CD4-positive, CD25-positive, alpha-beta regulatory T cell (primary cell): ENCODE results near the gene OXCT1. TPM values are rescaled to one million over a fixed set of nuclear protein-coding genes. Genes with fewer than 3 reads are reported as not detected.
A peak's percentile ranks its signal among the peaks of the same experiment; 100 is the strongest.

Experiments used
- ATAC-seq, 2 donors: fragments of 150-1000 bp; cut with Tn5 transposase; one replicate each; pipeline ENCODE4 v1.10.0; 2021; ENCODE audit warnings: low read depth in 2 of 2, moderate number of reproducible peaks in 2 of 2, moderate library complexity in 1 of 2
- DNase-seq, 3 donors: peaks; one replicate each; pipeline versions ENCODE4 v3.0.0 to v3.0.0-alpha.2; 2012 to 2022; ENCODE audit warnings: mixed read lengths in 1 of 3
- H3K27ac ChIP-seq: one replicate; pipeline ENCODE4 v1.7.0; 2013; ENCODE audit warnings: mild to moderate bottlenecking, low read length; ENCODE audit not compliant: insufficient read depth, poor library complexity, severe bottlenecking
- H3K27me3 ChIP-seq: one replicate; pipeline ENCODE4 v1.7.0; 2013; ENCODE audit warnings: low read length; ENCODE audit not compliant: control insufficient read depth, insufficient read depth
- H3K36me3 ChIP-seq: one replicate; pipeline ENCODE4 v1.7.0; 2013; ENCODE audit warnings: mild to moderate bottlenecking, low read length, moderate library complexity; ENCODE audit not compliant: control insufficient read depth, insufficient read depth
- H3K4me1 ChIP-seq: 2 replicates; pipeline ENCODE4 v1.7.0; 2013; ENCODE audit warnings: mild to moderate bottlenecking, low read length; ENCODE audit not compliant: insufficient read depth, control insufficient read depth, poor library complexity, severe bottlenecking
- H3K4me3 ChIP-seq: one replicate; pipeline ENCODE4 v1.7.0; 2013; ENCODE audit warnings: low read depth, mild to moderate bottlenecking, low read length, moderate library complexity
- H3K9me3 ChIP-seq, 2 experiments: 1 replicate in 1 of 2; 2 replicates in 1 of 2; pipeline ENCODE4 v1.7.0; 2013; ENCODE audit warnings: low read length in 2 of 2, mild to moderate bottlenecking in 1 of 2, moderate library complexity in 1 of 2; ENCODE audit not compliant: control insufficient read depth in 2 of 2
- H3K27ac Mint-ChIP-seq, 3 donors: one replicate each; pipeline ENCODE4 v1.8.0; 2020 to 2022; ENCODE audit warnings: mild to moderate bottlenecking in 3 of 3, mixed read lengths in 3 of 3, moderate library complexity in 2 of 3
- H3K27me3 Mint-ChIP-seq: one replicate; pipeline ENCODE4 v1.8.0; 2022; ENCODE audit warnings: mild to moderate bottlenecking, mixed read lengths
- H3K36me3 Mint-ChIP-seq: one replicate; pipeline ENCODE4 v1.8.0; 2020; ENCODE audit warnings: mixed read lengths
- H3K4me1 Mint-ChIP-seq, 4 donors: one replicate each; pipeline ENCODE4 v1.8.0; 2020 to 2022; ENCODE audit warnings: mixed read lengths in 4 of 4, mild to moderate bottlenecking in 1 of 4
- H3K4me3 Mint-ChIP-seq, 4 donors: one replicate each; pipeline ENCODE4 v1.8.0; 2020 to 2022; ENCODE audit warnings: mild to moderate bottlenecking in 4 of 4, mixed read lengths in 4 of 4, moderate library complexity in 3 of 4
- H3K9me3 Mint-ChIP-seq, 7 donors: one replicate each; pipeline ENCODE4 v1.8.0; 2020 to 2022; ENCODE audit warnings: mixed read lengths in 7 of 7, mild to moderate bottlenecking in 3 of 7, moderate library complexity in 2 of 7
- polyA plus RNA-seq, 4 donors: library from polyadenylated mRNA; unstranded; fragments of 300-500 nt; fragmentation: Illumina TruSeq; gene quantifications; one replicate each; pipeline ENCODE4 v1.2.3, GENCODE V29; 2021
- total RNA-seq: library from RNA; stranded (reverse); gene quantifications from one replicate; pipeline ENCODE4 v1.2.3, GENCODE V29; 2022

Gene OXCT1
- total and polyA plus RNA-seq, 5 donors from 2014 or later, result 22.3 to 31.3 (median 29.2) TPM

- H3K27ac ChIP-seq, result no peak overlapping the region
- ATAC-seq (no peak), DNase-seq (no peak)
- H3K9me3 ChIP-seq, result no peaks in the 10 kb centered on the region
- H3K27me3 Mint-ChIP-seq, result no peaks in the 10 kb centered on the region
- no peak overlapping the region for H3K27ac Mint-ChIP-seq
- H3K36me3 ChIP-seq, result peaks cover 3% of the 10 kb centered on the region
- H3K4me3 Mint-ChIP-seq, result no peak overlapping the region
- H3K4me3 ChIP-seq, result no peak overlapping the region
- peaks cover 20 to 35% (median 27%) of the 10 kb centered on the region in 4 donors for H3K4me1 Mint-ChIP-seq
- H3K9me3 Mint-ChIP-seq, result no peaks in the 10 kb centered on the region
- no peaks in the 10 kb centered on the region for H3K4me1 ChIP-seq
- no peaks in the 10 kb centered on the region for H3K27me3 ChIP-seq
- peaks cover 36% of the 10 kb centered on the region for H3K36me3 Mint-ChIP-seq
These were observed 97.3 kb downstream of the OXCT1 start for GRCh38 chr5:41772785-41773442.

- no peak overlapping the region for H3K4me3 Mint-ChIP-seq
- H3K9me3 Mint-ChIP-seq, result no peaks in the 10 kb centered on the region
- H3K27me3 Mint-ChIP-seq, result no peaks in the 10 kb centered on the region
- H3K27ac ChIP-seq, result no peak overlapping the region
- no peak overlapping the region for H3K4me3 ChIP-seq
- H3K4me1 ChIP-seq, result no peaks in the 10 kb centered on the region
- H3K9me3 ChIP-seq, result no peaks in the 10 kb centered on the region
- no peaks in the 10 kb centered on the region for H3K27me3 ChIP-seq
- ATAC-seq, result no peak
- no peak for DNase-seq
- peaks cover 21 to 30% (median 28%) of the 10 kb centered on the region in 4 donors for H3K4me1 Mint-ChIP-seq
- H3K36me3 ChIP-seq, result peaks cover 3% of the 10 kb centered on the region
- H3K36me3 Mint-ChIP-seq, result peaks cover 36% of the 10 kb centered on the region
- no peak overlapping the region for H3K27ac Mint-ChIP-seq
These were observed 98.2 kb downstream of the OXCT1 start for GRCh38 chr5:41772056-41772455.

- no peak for ATAC-seq
- Histone ChIP-seq H3K27me3 (no peaks in the 10 kb centered on the region), H3K9me3 (no peaks in the 10 kb centered on the region), H3K36me3 (peaks cover 3% of the 10 kb centered on the region), H3K4me3 (no peak overlapping the region), H3K4me1 (no peaks in the 10 kb centered on the region), H3K27ac (no peak overlapping the region)
- H3K4me1 Mint-ChIP-seq, result peaks cover 20 to 32% (median 27%) of the 10 kb centered on the region in 4 donors
- peaks cover 32% of the 10 kb centered on the region for H3K36me3 Mint-ChIP-seq
- no peak overlapping the region for H3K4me3 Mint-ChIP-seq
- no peaks in the 10 kb centered on the region for H3K27me3 Mint-ChIP-seq
- H3K27ac Mint-ChIP-seq, result no peak overlapping the region
- DNase-seq, result no peak
- no peaks in the 10 kb centered on the region for H3K9me3 Mint-ChIP-seq
These were observed 99.4 kb downstream of the OXCT1 start for GRCh38 chr5:41770799-41771198.

- Mint-ChIP-seq H3K4me1 (peaks cover 20 to 27% (median 24%) of the 10 kb centered on the region in 4 donors), H3K4me3 (no peak overlapping the region), H3K27me3 (no peaks in the 10 kb centered on the region), H3K36me3 (peaks cover 27% of the 10 kb centered on the region), H3K27ac (peak overlapping the region in 1 of 3 donors; percentile 11), H3K9me3 (no peaks in the 10 kb centered on the region)
- no peak overlapping the region for H3K27ac ChIP-seq
- H3K4me3 ChIP-seq, result no peak overlapping the region
- no peaks in the 10 kb centered on the region for H3K9me3 ChIP-seq
- ATAC-seq, result no peak
- no peak for DNase-seq
- H3K27me3 ChIP-seq, result no peaks in the 10 kb centered on the region
- H3K36me3 ChIP-seq, result peaks cover 9% of the 10 kb centered on the region
- H3K4me1 ChIP-seq, result no peaks in the 10 kb centered on the region
These were observed 101.5 kb downstream of the OXCT1 start for GRCh38 chr5:41768692-41769091.

GRCh38 chr5:41764650-41765049 lies 105.6 kb downstream of the OXCT1 start:
- H3K27me3 Mint-ChIP-seq, result no peaks in the 10 kb centered on the region
- H3K27me3 ChIP-seq, result no peaks in the 10 kb centered on the region
- peaks cover 32% of the 10 kb centered on the region for H3K36me3 ChIP-seq
- H3K9me3 Mint-ChIP-seq, result no peaks in the 10 kb centered on the region
- no peak overlapping the region for H3K4me3 Mint-ChIP-seq
- no peak for ATAC-seq
- no peak overlapping the region for H3K4me3 ChIP-seq
- H3K36me3 Mint-ChIP-seq, result peaks cover 47% of the 10 kb centered on the region
- H3K27ac ChIP-seq, result no peak overlapping the region
- no peaks in the 10 kb centered on the region for H3K4me1 ChIP-seq
- H3K9me3 ChIP-seq, result no peaks in the 10 kb centered on the region
- no peak for DNase-seq
- no peak overlapping the region for H3K27ac Mint-ChIP-seq
- H3K4me1 Mint-ChIP-seq, result peaks cover 5 to 14% (median 10%) of the 10 kb centered on the region in 4 donors

GRCh38 chr5:41763574-41763973 lies 106.7 kb downstream of the OXCT1 start:
- H3K27ac Mint-ChIP-seq, result peak overlapping the region in 2 of 3 donors; percentile 1 to 35
- no peaks in the 10 kb centered on the region for H3K9me3 ChIP-seq
- H3K36me3 Mint-ChIP-seq, result peaks cover 49% of the 10 kb centered on the region
- H3K27me3 ChIP-seq, result no peaks in the 10 kb centered on the region
- peaks cover 43% of the 10 kb centered on the region for H3K36me3 ChIP-seq
- H3K27me3 Mint-ChIP-seq, result no peaks in the 10 kb centered on the region
- H3K27ac ChIP-seq, result no peak overlapping the region
- H3K9me3 Mint-ChIP-seq, result no peaks in the 10 kb centered on the region
- H3K4me1 Mint-ChIP-seq, result peaks cover 5 to 13% (median 10%) of the 10 kb centered on the region in 4 donors
- no peak overlapping the region for H3K4me3 Mint-ChIP-seq
- H3K4me3 ChIP-seq, result no peak overlapping the region
- DNase-seq (no peak), ATAC-seq (no peak)
- H3K4me1 ChIP-seq, result no peaks in the 10 kb centered on the region

GRCh38 chr5:41763081-41763480 lies 107.1 kb downstream of the OXCT1 start:
- ATAC-seq, result no peak
- Mint-ChIP-seq H3K27ac (peak overlapping the region in 1 of 3 donors; percentile 1), H3K9me3 (peaks cover 0 to under 1% (median 0%) of the 10 kb centered on the region in 7 donors), H3K4me1 (peaks cover 6 to 9% (median 8%) of the 10 kb centered on the region in 4 donors), H3K4me3 (no peak overlapping the region), H3K27me3 (no peaks in the 10 kb centered on the region), H3K36me3 (peaks cover 50% of the 10 kb centered on the region)
- no peak for DNase-seq
- H3K4me3 ChIP-seq, result no peak overlapping the region
- no peaks in the 10 kb centered on the region for H3K27me3 ChIP-seq
- no peak overlapping the region for H3K27ac ChIP-seq
- peaks cover 45% of the 10 kb centered on the region for H3K36me3 ChIP-seq
- no peaks in the 10 kb centered on the region for H3K4me1 ChIP-seq
- H3K9me3 ChIP-seq, result no peaks in the 10 kb centered on the region

- Mint-ChIP-seq H3K9me3 (peaks cover 0 to 2% (median 0%) of the 10 kb centered on the region in 7 donors), H3K27ac (no peak overlapping the region), H3K4me3 (no peak overlapping the region), H3K27me3 (no peaks in the 10 kb centered on the region), H3K36me3 (peaks cover 56% of the 10 kb centered on the region), H3K4me1 (peaks cover 7 to 14% (median 9%) of the 10 kb centered on the region in 4 donors)
- Histone ChIP-seq H3K27me3 (no peaks in the 10 kb centered on the region), H3K36me3 (peaks cover 45% of the 10 kb centered on the region), H3K4me1 (no peaks in the 10 kb centered on the region), H3K4me3 (no peak overlapping the region), H3K9me3 (no peaks in the 10 kb centered on the region), H3K27ac (no peak overlapping the region)
- DNase-seq (no peak), ATAC-seq (no peak)
These were observed 107.8 kb downstream of the OXCT1 start for GRCh38 chr5:41762426-41762825.
